Measurements from ENCODE around the gene RNLS. TPM values are rescaled to one million over a fixed set of nuclear protein-coding genes. Genes with fewer than 3 reads are reported as not detected.

RNLS gene
- total and polyA plus RNA-seq, 2 of the 8 experiments (the other 6 are each of a cell fraction or from before 2014, with no cell fraction given) = 7.5 to 12.7 TPM

GRCh38 chr10:88377510-88377909 lies 205.6 kb downstream of the RNLS start:
- no peaks in the 10 kb centered on the region for H3K79me2 ChIP-seq (ENCODE audit: control insufficient read depth in 1 of 2, insufficient read depth in 2 of 2, low read length in 2 of 2)
- 96% methylated on average over 1 of the region's 1 CpG; no CpG with 5 or more reads in 1 of the 2 experiments for WGBS, 2 experiments (ENCODE audit: extremely low coverage in 1 of 2, insufficient coverage in 1 of 2, insufficient read length in 1 of 2, insufficient replicate concordance in 2 of 2, low coverage in 1 of 2, low lambda C conversion rate in 2 of 2, missing lambda C conversion rate in 1 of 2)
- no peak overlapping the region for H2AK5ac ChIP-seq (ENCODE audit: low read depth, low read length)
- no peak for FAIRE-seq
- no peaks in the 10 kb centered on the region for H3K79me1 ChIP-seq (ENCODE audit: low read depth, low read length)
- H3K27me3 ChIP-seq (replicated peaks in 1 of 4; ENCODE audit: control insufficient read depth in 3 of 4, extremely low read depth in 1 of 4, insufficient read depth in 3 of 4, low read length in 3 of 4) = no peaks in the 10 kb centered on the region
- H2BK15ac ChIP-seq (ENCODE audit: low read length) = no peak overlapping the region
- no peak overlapping the region for H3K18ac ChIP-seq (ENCODE audit: extremely low read depth, low read length)
- TF ChIP-seq POU5F1 (IDR thresholded peaks at IDR 0.05; ENCODE audit: low read depth, low read length) (no peak), TAF7 (optimal IDR thresholded peaks at IDR 0.05; ENCODE audit: borderline replicate concordance, low read depth, low read length) (no peak), CHD2 (IDR thresholded peaks at IDR 0.05; ENCODE audit: low read length) (no peak), SIRT6 (IDR thresholded peaks at IDR 0.05; ENCODE audit: low read length) (no peak), BACH1 (IDR thresholded peaks at IDR 0.05; ENCODE audit: low read length) (no peak), RAD21 (IDR thresholded peaks at IDR 0.05 in 1 of 2, conservative IDR thresholded peaks at IDR 0.05 in 1 of 2; ENCODE audit: low read depth in 2 of 2, low read length in 2 of 2) (no peak), JUND (IDR thresholded peaks at IDR 0.05; ENCODE audit: low read length) (no peak), MAX (IDR thresholded peaks at IDR 0.05) (no peak)
- H2BK12ac ChIP-seq (ENCODE audit: low read depth, low read length) = no peak overlapping the region
- no peaks in the 10 kb centered on the region for H3K36me3 ChIP-seq (ENCODE audit: control insufficient read depth in 2 of 4, insufficient read depth in 4 of 4, low read length in 3 of 4)
- no peak overlapping the region for H4K91ac ChIP-seq (replicated peaks; ENCODE audit: insufficient read length, low read length)
- no peak overlapping the region for H2BK120ac ChIP-seq (replicated peaks; ENCODE audit: low read depth, low read length)
- H4K5ac ChIP-seq (ENCODE audit: insufficient read length, low read depth, low read length) = no peak overlapping the region
- no peak overlapping the region for H3K4ac ChIP-seq (replicated peaks; ENCODE audit: insufficient read length, low read depth, low read length)
- H3K9ac ChIP-seq (replicated peaks in 1 of 4; ENCODE audit: extremely low read depth in 1 of 4, low read depth in 3 of 4, low read length in 3 of 4) = no peak overlapping the region
- H2BK5ac ChIP-seq (ENCODE audit: low read depth, low read length) = no peak overlapping the region
- H3K14ac ChIP-seq (ENCODE audit: insufficient read length) = no peak overlapping the region
- H3K4me1 ChIP-seq (replicated peaks in 1 of 4; ENCODE audit: control insufficient read depth in 3 of 4, insufficient read depth in 4 of 4, low read length in 3 of 4) = no peaks in the 10 kb centered on the region
- H3K27ac ChIP-seq (ENCODE audit: low read depth, low read length) = no peak overlapping the region
- H3K23me2 ChIP-seq (ENCODE audit: low read depth, low read length) = no peaks in the 10 kb centered on the region
- no peak overlapping the region for H2AFZ ChIP-seq (ENCODE audit: low read length)
- H3K4me2 ChIP-seq (ENCODE audit: insufficient read depth in 1 of 2, low read depth in 2 of 2, low read length in 2 of 2) = no peak overlapping the region
- H4K20me1 ChIP-seq (replicated peaks in 1 of 2; ENCODE audit: control insufficient read depth in 1 of 2, insufficient read depth in 2 of 2, low read length in 2 of 2) = no peaks in the 10 kb centered on the region
- H3K9me3 ChIP-seq (ENCODE audit: insufficient read depth in 2 of 2, low read depth in 1 of 2, low read length in 1 of 2) = no peaks in the 10 kb centered on the region
- ChIA-PET POLR2A (ENCODE audit: partially characterized antibody) (interaction anchor here (1.0 kb wide), 1 partner anchor 124 kb away, joined by 3 read pairs; no protein-coding TSS in a partner anchor), CTCF (ENCODE audit: partially characterized antibody) (interaction anchor here (0.8 to 4.4 kb wide), 2 partner anchors 10 to 12 kb away, joined by 3 to 21 read pairs; no protein-coding TSS in a partner anchor)
- H3K56ac ChIP-seq (replicated peaks; ENCODE audit: insufficient read length, low read depth, low read length) = no peak overlapping the region
- no peak overlapping the region for H3K4me3 ChIP-seq (ENCODE audit: extremely low read depth in 1 of 4, insufficient read depth in 2 of 4, low read depth in 3 of 4, low read length in 4 of 4)
- no peak overlapping the region for H2BK20ac ChIP-seq (ENCODE audit: low read length)
- DNase-seq (ENCODE audit: low read depth in 1 of 2, low spot score in 2 of 2) = no peak
- H4K8ac ChIP-seq (ENCODE audit: extremely low read depth, insufficient read depth, low read length) = no peak overlapping the region
- H3K23ac ChIP-seq (ENCODE audit: insufficient read length) = no peak overlapping the region
